ENCODE measurements around the gene BCAR3. TPM values are rescaled to one million over a fixed set of nuclear protein-coding genes. Genes with fewer than 3 reads are reported as not detected.
"Not testable (repeated sequence)": the region's sequence is repeated elsewhere in the genome, so short reads cannot be mapped to it uniquely, and the experiment has no call there.

BCAR3 gene
- polyA plus RNA-seq, 2 of the 4 experiments (the other 2 are of a cell fraction) = 31.6 to 33.4 TPM

- no peak for FAIRE-seq
- WGBS (ENCODE audit: missing lambda C conversion rate) = 95% methylated on average over 7 of the region's 7 CpGs
- Histone ChIP-seq H3K4me2 (no peak overlapping the region), H3K4me3 (no peak overlapping the region), H3K27ac (peak overlapping the region; percentile 29 to 98; a peak in 4 of 6 replicates), H3K4me1 (peaks cover 62% of the 10 kb centered on the region), H3K9me3 (no peaks in the 10 kb centered on the region)
- ChIA-PET POLR2A (no interaction called here), CTCF (interaction anchor here (1.0 to 1.6 kb wide), 3 partner anchors 17 to 146 kb away, joined by 3 read pairs; partner anchors contain the start of gene BCAR3)
- no peak for ATAC-seq
- TF ChIP-seq RAD21 (conservative IDR thresholded peaks at IDR 0.05 in 1 of 2, IDR thresholded peaks at IDR 0.05 in 1 of 2) (no peak), BCL3 (IDR thresholded peaks at IDR 0.05) (no peak), POLR2AphosphoS2 (conservative IDR thresholded peaks at IDR 0.05; ENCODE audit: low read length) (no peak), HOXB13 (CRISPR knock-in tag; IDR thresholded peaks at IDR 0.05; ENCODE audit: low read depth) (no peak)
- no peak for DNase-seq (ENCODE audit: low read depth in 1 of 2, low spot score in 1 of 2)
Observed at GRCh38 chr1:93698329-93699048, 16.9 kb upstream of the BCAR3 start.

GRCh38 chr1:93697566-93697965 is 15.9 kb upstream of the BCAR3 start:
- ATAC-seq; H3K9me3 ChIP-seq; DNase-seq (ENCODE audit: low read depth in 1 of 2, low spot score in 1 of 2); FAIRE-seq; H3K4me3 ChIP-seq; POLR2A ChIA-PET; H3K4me2 ChIP-seq: not testable (repeated sequence)
- CTCF ChIA-PET = interaction anchor here (1.0 kb wide), 1 partner anchor 16 kb away, joined by 3 read pairs; the partner anchor contains the start of gene BCAR3
- 95% methylated on average over 11 of the region's 13 CpGs for WGBS (ENCODE audit: missing lambda C conversion rate)
- Histone ChIP-seq H3K27ac (peak overlapping the region in 1 of 2 experiments; percentile 99; a peak in 2 of 6 replicates), H3K4me1 (peaks cover 62% of the 10 kb centered on the region)

GRCh38 chr1:93695411-93696005 is 13.9 kb upstream of the BCAR3 start:
- 0 out of 3 replicates have a peak overlapping the region, but pooled peaks have one; percentile 88 for H3K4me2 ChIP-seq
- H3K4me3 ChIP-seq = no peak overlapping the region
- 93% methylated on average over 2 of the region's 2 CpGs for WGBS (ENCODE audit: missing lambda C conversion rate)

More at GRCh38 chr1:93695411-93696005, 13.9 kb upstream of the BCAR3 start:
- POLR2A ChIA-PET = no interaction called here
- TF ChIP-seq RCOR1 (IDR thresholded peaks at IDR 0.05; ENCODE audit: low read depth, low read length) (no peak), FOXS1 (CRISPR knock-in tag; IDR thresholded peaks at IDR 0.05) (no peak), RNF2 (IDR thresholded peaks at IDR 0.05; ENCODE audit: borderline replicate concordance, low read depth) (no peak), CTCF (IDR thresholded peaks at IDR 0.05) (no peak), JUNB (IDR thresholded peaks at IDR 0.05) (no peak), JUN (IDR thresholded peaks at IDR 0.05) (no peak), EHMT2 (IDR thresholded peaks at IDR 0.05; ENCODE audit: low read depth) (no peak), RAD21 (conservative IDR thresholded peaks at IDR 0.05 in 1 of 2, IDR thresholded peaks at IDR 0.05 in 1 of 2) (no peak), HES2 (IDR thresholded peaks at IDR 0.05) (no peak), FOSL2 (IDR thresholded peaks at IDR 0.05) (no peak), FOSL2 (CRISPR knock-in tag; IDR thresholded peaks at IDR 0.05) (no peak), POLR2AphosphoS2 (conservative IDR thresholded peaks at IDR 0.05; ENCODE audit: low read length) (no peak), RFX5 (IDR thresholded peaks at IDR 0.05) (no peak), ZFP36 (IDR thresholded peaks at IDR 0.05; ENCODE audit: borderline replicate concordance, partially characterized antibody) (no peak)
- peaks cover 62% of the 10 kb centered on the region for H3K4me1 ChIP-seq
- no peaks in the 10 kb centered on the region for H3K9me3 ChIP-seq
- CTCF ChIA-PET = interaction anchor here (0.7 to 1.2 kb wide), 5 partner anchors 10 to 121 kb away, joined by 3 to 5 read pairs (median 3); no protein-coding TSS in a partner anchor
- DNase-seq (ENCODE audit: low read depth in 1 of 2, low spot score in 1 of 2) (no peak), FAIRE-seq (no peak), ATAC-seq (no peak)
- peak overlapping the region; percentile 84 to 99 for H3K27ac ChIP-seq

Measured in A549 (cell line).